ENCODE measurements around the gene OVCA2.
A peak's percentile ranks its signal among the peaks of the same experiment; 100 is the strongest.

The OVCA2 gene

DNA sequence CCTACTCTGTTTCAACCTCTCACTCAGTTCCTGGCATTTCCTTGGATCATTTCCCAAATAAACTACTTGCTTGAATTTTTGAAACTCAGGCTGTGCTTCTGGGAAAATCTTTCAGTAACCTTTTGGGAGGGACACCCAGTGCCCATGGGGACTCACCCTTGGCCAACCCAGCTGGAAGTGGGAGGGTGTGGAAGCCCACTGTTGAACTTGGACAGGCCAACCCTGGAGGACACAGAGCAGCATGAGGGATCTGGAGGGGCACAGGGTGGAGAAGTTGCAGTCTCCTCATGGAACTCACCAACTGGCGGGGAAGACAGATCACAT, 27.9 kb upstream of the OVCA2 start:
- DNase-seq (ENCODE audit: low read depth), result no peak

DNA sequence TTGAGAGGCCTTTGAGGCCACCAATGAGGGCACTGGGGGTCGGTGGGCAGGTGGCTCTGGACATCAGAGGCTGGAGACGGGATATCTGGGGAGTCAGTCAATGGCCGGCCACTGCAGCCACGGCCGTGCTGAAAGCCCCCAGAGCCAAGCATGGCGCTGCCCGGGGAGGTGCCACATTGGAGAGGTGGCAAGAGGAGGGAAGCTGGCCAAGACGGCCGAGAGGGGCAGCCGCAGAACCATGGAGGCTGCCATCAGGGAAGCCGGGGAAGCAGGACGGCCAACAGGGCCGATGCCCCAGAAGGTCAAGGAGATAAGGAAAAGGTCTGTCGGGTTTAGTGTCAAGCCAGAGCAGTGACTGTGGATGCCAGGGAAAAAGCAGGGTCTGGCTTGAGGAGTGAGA, 26.5 kb upstream of the OVCA2 start:
- DNase-seq (ENCODE audit: low read depth), result no peak

DNA sequence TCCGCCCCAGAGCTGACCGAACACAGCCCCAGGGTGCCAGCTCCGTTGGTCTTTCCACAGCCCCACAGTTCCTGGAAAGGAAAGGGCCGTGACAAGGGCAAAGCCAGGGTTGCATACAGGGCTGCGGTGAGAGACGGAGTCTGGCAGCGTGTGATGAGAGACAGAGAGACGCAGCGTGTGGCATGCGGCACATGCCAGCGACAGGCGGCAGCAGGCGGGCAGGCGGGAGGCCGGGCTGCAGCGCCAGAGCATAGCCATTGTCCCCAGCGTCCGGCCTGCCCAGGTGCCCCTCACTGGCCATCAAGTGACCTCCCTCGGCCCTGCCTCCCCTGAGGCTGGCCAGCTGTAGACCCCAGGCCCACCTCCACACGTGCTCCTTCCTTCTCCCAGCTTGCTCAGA, 25.3 kb upstream of the OVCA2 start:
- DNase-seq (ENCODE audit: low read depth), result no peak

DNA sequence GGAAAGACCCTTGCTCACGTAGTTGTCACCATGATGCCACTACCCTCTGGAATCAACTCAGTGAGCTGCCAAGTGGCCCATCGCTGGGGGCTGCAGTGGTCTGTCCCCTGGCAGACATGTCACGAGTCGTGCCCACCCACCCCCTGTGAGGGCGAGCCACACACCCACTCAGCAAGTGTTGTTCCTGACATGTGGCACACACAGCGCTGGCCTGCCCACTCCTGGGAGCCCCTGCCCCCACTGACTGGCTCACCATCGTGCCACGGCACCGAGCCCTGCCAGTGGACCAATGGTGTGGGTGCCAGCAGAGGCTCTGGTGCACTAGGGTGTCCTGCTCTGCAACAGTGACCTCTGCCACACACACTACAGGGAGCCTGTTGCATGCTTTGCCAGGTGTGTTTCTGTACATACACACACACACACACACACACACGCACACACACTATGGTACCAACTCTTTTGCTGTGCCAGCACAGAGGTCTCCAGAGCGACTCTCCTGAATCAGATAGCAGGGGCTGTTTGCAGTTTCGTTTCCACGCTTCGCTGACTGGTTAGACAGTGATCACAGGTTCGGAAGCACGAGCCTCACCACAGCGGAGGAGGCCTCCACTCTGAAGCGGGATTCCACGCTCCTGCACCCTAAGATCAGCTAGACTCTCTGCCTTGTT, 24.4 kb upstream of the OVCA2 start:
- DNase-seq (ENCODE audit: low read depth), result no peak

DNA sequence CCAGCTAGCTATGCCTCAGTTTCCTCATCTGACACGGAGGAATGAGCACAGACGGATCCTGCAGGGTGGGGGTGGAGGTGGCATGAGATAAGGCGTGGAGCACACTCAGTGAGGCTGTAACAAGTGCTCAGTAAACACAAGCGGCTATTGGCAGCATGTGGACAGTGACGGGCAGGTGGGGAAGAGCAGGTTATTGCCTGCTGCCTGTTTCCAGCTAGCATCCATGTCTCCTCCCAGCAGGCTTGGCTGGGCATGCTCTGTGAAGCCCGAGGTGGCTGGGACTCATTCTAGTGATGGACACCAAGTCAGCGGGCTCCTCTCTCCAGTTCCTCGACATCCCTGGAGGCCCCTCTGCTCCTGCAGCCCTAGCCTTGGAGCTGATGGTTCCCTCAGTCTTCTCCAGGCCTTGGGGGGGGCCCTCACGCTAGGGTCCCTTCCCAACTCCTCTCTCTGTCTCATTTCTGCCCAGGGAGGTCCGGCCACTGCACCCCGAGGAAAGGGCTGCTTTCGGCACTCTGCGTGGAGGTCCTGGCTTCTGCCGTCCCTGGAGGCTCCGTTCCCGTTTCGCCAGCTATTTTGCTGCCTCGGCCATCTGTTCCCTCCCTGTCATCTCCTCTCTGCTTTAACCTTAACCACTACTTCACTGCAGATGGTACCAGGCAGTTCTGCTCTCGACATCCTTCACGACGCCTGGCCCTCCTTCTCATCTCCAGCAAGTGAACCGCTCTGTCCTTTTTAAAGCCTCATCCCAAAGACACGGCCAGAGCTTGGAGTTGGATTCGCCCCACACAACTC, 22.9 kb upstream of the OVCA2 start:
- no peak for DNase-seq (ENCODE audit: low read depth)

DNA sequence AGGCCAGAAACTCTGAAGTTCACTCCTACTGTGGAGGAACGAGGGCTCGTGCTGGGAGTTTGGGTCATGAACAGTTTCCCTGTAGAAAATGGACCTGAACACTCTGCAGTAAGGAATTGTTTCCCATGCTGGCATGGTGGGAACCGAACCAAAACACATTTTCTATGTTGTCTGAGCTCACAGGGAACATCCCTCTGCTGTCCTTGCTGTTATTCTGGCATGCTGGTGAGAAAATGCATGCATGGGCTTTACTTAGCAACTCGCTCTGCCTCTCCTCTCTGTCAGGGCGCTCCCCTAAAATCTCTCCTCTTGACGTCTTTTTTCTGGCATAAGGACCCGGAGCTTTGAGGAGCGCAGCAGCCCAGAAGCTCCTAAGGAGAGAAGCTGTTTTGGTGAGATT, 22.1 kb upstream of the OVCA2 start:
- DNase-seq (ENCODE audit: low read depth), result no peak

DNA sequence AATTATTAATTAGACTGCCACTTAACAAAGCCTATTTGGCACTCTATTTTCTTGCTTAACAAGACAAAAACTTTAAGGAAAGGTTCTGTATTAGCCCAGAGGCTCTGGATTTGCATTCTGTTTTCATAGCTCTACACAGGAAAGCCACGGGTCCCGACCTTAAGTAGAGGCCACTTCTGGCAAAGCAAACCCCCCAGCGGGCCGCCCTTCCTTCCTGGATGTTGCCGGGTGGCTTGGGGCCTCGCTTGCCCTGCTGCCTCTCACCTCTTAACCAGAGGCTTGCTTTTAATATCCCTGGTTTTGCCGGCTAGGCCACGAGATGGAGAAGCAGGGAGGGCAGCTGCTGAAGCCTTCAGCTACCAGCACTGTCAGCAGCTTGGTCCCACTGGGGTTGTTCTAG, 21.1 kb upstream of the OVCA2 start:
- no peak for DNase-seq (ENCODE audit: low read depth)

DNA sequence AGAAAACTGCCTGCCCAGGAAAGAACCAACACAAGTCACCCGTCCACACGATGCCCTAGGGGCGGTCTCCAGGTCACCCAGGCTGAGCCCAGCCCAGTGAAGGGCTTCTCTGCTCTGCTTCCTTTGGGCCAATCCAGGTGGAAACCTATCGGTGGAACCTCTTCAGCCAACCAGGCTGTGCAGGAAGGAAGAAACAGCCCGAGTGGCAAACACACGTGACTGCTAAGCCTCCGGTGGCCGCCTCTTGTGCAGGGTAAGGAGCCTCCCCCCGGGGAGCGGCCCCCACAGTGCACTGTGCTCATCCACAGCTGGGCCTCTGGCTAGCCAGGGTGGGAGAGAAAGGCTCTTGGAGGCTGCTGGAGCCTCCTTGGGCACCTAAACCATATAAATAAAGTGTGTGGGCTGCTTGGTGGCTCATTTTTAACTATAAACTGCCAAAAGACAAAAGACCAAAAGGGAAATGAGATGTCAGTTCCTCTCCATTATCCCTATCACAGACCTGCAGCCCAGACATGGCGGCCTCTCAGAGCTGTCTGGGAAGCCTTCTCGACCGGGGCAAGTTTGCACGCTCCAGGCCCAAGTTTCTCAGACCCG, 19.1 kb upstream of the OVCA2 start:
- no peak for DNase-seq (ENCODE audit: low read depth)

DNA sequence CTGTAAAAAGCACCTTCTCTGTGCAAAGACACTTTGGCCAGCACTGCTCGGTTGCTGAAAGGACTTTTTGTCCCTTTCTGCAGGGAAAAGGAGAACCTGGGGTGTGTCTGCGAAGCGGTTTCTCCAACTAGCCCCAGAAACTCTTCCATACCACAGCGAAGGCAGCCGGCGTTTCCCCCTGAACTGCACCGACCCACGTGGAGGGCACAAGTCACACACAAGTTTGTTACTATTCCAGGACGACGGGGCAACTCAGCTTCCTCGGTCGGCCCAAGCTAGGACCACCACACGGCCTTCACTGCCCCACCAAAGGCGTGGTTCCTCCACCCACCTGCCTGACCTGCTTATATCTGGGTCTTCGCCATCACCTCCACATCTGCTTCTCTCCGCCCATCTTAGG, 18.6 kb upstream of the OVCA2 start:
- no peak for DNase-seq (ENCODE audit: low read depth)

DNA sequence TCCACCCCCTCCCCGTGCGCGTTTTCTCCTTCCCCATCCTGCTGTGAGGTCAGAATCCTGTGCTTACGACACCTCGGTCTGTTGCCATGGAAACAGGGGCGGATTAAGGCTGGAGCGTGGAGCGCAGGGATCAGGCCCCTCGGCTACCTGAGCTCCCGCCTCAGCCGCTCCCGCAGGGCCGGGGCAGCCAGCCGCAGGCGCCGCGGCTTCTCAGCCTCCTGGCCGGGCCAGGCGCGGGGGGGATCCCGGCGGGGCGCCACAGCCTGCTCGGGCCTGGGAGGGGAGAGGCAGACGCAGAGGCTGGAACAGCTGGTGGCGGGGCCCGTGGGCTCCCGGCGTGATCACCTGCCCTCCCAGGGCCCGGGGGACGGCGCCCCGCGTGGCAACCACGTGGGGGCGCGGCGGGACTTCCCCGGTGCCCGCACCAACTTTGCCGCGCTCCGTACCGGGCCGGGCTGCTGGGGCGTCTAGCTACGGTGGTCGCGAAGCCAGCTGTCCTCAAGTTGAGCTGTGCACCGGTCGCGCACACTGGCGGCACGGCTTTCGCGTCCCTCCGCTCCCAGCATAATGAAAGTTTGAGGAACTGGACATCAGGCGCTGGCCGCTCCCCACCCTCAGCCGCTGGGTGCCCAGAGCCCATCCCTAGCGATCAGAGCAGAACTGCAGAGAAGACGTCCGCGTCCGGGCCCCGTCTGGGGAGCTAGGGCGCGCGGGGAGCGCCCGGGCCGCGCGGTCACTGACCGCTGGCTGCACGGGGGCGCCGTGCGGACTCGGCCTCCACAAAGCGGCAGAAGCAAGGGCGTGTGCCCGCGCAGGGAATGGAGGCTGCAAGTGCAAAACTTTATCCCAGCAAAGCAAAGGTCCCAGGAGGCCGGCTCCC, 17.9 kb upstream of the OVCA2 start:
- DNase-seq (ENCODE audit: low read depth), result no peak

DNA sequence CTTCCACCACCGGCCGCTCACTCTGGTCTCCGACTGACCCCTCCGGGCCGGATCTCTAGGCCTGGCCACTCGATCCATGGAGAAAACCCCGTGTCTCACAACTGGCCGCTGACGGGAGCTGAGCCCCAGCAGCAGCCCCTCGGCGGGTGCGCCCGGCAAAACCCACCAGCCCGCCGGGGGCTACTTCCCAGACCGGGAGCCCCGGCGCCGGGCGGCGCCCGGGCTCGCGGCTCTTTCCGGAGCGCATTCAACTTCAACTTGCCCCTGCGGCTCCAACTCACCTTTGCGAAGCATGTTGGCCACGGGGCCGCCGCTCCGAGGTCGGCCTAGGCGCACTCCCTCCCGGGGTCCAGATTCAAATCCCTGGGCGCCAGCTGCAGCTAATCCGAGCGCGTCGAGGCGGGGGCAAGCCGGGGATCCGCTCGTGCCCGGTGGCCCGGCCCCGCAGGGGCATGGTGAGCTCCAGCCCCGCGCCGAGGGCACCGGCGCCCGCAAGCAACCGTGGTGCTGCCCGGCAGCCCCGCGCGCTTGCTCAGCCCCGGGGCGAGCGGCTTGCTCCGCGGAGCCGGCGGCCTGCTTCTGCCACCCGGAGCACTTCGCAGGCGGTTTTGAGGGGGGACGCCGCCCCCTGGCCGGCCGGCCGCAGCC, 17.1 kb upstream of the OVCA2 start:
- no peak for DNase-seq (ENCODE audit: low read depth)

DNA sequence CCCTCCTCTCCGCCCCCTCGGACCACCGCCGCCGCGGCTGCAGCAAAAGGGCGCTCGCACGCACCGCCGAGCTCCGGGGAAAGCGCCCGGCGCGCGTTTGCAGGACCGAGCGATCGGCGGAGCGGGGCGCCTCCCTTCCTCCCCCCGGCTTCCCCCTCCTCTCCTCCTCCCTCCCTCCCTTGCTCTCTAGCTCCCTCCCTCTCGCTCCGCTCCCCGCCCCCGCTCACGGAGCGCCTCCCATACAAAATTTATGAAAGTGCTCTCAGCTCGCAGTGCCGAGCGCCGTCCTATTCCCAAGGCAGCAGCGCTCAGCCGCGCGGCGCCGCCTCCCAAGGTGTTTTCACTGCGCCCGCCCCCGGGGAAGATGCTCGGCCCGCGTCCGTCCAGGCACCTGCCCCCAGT, 16.6 kb upstream of the OVCA2 start, which contains the start of gene RTN4RL1:
RTN4RL1 (minus strand) TSS at position 115 of the 402 bp plus-strand sequence. CDS start 469 bp downstream, outside the sequence.
- peak; percentile 57 for DNase-seq (ENCODE audit: low read depth)

DNA sequence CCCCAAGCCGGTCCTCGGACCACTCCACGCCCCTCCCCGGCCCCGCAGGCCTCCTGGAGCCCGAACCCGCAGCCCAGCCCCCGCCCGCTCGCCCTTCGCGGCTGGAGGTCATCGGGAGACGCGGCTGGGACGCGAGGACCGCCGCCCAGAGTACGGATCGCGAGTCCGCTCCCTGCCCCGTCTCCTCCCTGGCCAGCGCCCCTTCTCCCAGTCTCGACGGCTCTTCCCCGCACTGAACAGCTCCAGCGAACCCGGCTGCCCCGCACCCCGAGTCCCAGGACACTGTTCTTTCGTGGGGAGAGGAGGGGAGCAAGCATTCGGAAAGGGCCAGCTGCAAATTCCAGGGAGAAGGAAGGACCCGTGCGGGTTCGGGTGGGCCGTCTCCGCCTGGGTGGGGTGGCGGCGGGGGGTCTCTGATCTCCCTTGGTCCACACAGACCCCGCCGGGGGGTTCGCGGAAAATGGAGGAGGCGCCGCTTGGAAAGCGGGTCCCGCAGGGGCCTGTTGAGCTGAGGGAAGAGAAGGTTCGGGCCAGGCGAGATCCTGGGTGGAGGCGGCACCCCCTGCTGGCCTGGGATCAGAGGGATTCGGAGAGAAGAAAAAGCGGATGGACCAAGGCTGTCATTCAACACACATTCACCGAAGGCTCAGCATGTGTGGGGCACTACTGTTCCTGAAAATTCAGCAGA, 16.1 kb upstream of the OVCA2 start:
- DNase-seq (ENCODE audit: low read depth), result no peak

DNA sequence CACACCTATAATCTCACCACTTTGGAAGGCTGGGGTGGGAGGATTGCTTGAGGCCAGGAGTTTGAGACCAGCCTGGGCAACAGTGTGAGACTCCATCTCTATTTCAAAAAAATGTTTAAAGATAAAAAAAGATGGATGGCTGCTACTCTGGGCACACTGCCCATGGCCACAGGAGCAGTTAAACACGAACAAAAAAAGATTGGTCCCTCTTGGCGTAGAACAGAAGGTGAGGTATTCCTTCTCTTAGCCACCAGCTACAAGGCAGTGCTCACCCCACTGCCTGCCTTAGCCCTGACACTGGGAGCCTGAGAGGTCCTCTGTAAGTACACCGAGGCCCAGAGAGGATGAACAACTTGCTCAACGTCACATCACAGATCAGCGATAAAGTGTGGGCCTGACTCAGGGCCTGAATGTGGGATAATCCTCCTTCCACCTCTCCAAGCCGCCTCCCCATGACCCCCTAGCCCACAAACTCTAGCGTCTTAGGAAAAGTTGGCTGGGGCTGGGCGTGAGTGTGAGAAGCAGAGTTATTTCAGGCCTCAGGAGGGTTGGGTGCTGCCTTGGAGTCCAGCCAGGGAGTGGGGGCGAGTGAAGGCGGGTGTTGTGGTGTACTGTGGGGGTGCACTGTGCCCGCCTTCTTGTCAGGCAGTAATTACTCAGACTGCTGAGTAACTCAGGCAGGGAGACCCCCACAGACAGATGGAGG, 14.1 kb upstream of the OVCA2 start:
- no peak for DNase-seq (ENCODE audit: low read depth)

DNA sequence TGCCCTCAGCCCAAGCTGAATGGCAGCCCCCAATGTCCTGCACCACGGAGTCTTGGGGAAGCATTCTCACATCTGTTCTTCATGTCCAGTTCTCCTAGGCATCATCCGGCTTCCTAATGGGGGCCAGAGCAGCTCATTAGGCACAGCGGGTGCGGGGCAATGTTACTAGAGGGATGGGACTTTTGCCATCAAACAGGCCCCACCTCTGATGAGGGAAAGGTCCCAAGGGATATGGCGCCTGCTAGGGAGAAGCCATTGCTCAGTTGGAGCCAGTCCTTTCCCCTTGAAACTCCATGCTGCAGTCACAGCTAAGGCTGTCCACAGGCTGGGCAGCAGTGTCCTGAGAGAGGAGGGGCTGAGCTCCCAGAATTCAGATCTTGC, 13.6 kb upstream of the OVCA2 start:
- no peak for DNase-seq (ENCODE audit: low read depth)

DNA sequence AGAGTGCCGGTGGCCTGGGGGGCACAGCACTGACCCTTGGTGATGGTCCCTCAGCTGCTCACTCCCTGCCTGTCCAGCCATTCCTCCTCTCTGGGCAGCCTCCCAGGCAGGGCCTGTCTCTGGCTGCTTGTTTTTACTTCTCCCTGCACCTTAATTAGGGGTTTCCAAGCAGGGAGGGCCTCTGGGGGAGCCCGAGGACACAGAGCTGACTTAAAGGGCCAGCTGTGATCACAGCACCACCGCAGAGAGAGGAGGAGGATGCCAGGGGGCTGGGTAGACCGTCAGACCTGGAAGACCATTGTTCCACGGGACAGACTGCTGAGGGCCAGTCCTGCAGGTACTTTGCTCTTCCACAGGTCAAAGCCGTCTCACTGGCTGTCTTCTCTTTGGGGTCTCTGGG, 13.1 kb upstream of the OVCA2 start:
- no peak for DNase-seq (ENCODE audit: low read depth)

DNA sequence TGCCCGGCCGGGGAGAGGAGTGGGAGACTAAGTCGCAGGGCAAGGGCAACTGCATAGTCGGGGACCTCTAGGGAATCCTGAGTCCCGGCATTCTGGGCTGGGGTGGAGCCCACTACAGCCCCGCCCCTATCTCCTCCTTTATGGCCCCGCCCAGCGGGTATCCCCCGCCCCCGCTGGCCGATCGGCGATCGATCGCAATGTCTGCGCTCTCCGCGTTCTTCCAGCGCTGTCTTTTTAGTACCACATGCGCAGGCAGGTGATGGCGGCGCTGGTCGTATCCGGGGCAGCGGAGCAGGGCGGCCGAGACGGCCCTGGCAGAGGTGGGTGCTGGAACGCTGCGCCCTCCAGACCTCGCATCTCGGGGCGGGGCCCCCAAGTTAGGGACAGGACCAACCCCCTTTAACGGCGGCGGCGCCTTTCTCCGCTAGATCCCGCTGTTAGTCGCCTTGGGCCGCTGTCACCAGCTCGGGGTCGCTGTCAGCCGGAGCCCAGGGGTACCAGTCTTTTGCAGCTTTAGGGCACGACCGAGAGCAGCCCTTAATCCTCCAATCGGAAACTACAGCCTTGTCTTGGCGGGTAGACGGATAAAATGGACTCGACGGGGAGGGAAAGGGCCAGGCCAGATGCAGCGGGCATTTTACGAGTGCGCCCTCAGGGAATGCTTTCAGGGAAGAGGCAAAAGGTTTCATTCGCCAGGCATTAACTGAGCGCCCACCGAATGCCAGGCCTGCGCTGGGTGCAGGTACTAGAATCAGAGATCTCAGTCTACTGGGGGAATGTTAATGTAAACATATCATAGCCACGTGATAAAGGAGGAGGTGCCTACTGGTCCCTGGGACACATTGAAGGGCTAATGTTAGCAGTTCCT, 11.7 kb upstream of the OVCA2 start, which contains the start of gene DPH1:
DPH1 (plus strand) TSS at position 243 of the 868 bp plus-strand sequence; CDS start at position 260, 17 bp downstream.
- no peak for DNase-seq (ENCODE audit: low read depth)

DNA sequence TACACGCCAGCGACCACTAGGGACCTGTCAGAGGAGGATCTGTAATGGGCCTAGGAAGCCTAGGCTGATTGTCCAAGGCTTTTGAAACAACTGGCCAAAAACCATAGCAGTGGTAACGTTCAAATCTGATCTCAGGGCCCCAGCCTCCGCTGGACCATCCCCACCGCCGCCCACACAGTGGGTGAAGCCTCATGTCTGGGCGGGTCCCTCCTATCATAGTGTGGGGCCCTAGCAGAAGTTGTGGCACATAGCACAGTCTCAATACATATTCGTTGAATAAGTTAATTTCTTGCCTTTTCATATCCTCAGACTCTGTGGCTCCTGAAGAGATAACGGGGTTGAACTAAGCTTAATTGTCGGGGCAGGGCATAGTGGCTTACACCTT, 11.1 kb upstream of the OVCA2 start:
- peak; percentile 70 for DNase-seq (ENCODE audit: low read depth)

DNA sequence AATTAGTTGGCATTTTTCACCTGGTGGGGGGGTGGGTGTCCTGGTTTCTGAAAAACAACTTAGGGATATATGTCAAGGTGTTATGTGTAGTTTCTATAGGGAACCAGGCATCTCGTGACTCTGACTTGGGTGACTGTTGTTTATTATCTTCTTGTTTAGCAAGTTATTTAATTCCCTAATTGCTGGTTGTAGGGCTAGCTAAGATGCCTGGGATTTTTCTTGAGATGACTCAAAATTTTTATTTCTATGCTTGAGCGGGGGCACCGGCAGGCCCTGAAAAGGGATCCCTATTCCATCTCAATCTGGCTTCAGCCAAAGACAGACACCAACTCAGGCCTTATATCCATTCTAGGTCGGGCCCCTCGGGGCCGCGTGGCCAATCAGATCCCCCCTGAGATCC, 8.7 kb upstream of the OVCA2 start:
- no peak for DNase-seq (ENCODE audit: low read depth)

DNA sequence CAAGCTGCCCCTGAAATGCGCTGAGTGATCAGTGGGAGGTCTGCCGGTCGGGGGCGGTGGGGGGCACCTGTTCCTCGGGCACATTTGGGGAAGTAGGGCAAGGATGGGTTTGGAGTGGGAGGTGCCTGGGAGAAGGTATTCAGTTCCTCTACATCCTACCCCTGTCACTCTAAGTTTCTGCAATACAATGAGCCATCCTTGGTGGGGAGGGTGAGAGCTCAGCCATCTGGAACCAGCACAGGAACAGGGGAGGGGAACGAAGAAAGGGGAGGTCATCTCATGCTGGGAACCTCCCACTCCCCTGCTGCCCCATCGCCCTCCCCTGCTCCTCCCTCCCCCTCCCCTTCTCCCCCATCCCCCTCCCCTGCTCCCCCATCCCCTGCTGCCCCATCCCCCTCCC, 7.7 kb upstream of the OVCA2 start:
- DNase-seq (ENCODE audit: low read depth), result no peak

Measured in GM04503 (cell line).